ENCODE measurements around the gene CHTOP. TPM values are rescaled to one million over a fixed set of nuclear protein-coding genes. Genes with fewer than 3 reads are reported as not detected.

The CHTOP gene
- total RNA-seq, 2 experiments from 2014 or later, result 97.1 to 102 TPM

- no peak for TF ChIP-seq CTCF (IDR thresholded peaks at IDR 0.05)
- CTCF ChIA-PET, result interaction anchor here (0.9 kb wide), 1 partner anchor 9 kb away, joined by 3 read pairs; no protein-coding TSS in a partner anchor
- POLR2A ChIA-PET, result interaction anchor here (1.0 to 8.3 kb wide), 3 partner anchors 8 to 107 kb away, joined by 4 to 89 read pairs (median 5); partner anchors contain the start of genes CHTOP, S100A6 and SNAPIN
- no peaks in the 10 kb centered on the region for H3K9me3 ChIP-seq (ENCODE audit: control insufficient read depth in 1 of 2, insufficient read depth in 1 of 2, low read length in 2 of 2)
- Mint-ChIP-seq H3K4me1 (ENCODE audit: low read depth) (peaks cover 77% of the 10 kb centered on the region), H3K4me3 (no peak overlapping the region), H3K27me3 (no peaks in the 10 kb centered on the region), H3K9me3 (no peaks in the 10 kb centered on the region), H3K27ac (peak overlapping the region; percentile 25), H3K36me3 (ENCODE audit: low read depth) (peaks cover 92% of the 10 kb centered on the region)
- H3K36me3 ChIP-seq (ENCODE audit: insufficient read depth, low read length), result peaks cover 91% of the 10 kb centered on the region
- DNase-seq (no peak), ATAC-seq (ENCODE audit: poor library complexity) (no peak)
- H3K4me1 ChIP-seq (ENCODE audit: insufficient read depth, low read length), result peaks cover 30% of the 10 kb centered on the region
- H3K27ac ChIP-seq (ENCODE audit: low read depth in 1 of 2, low read length in 2 of 2), result no peak overlapping the region
- H3K4me3 ChIP-seq (ENCODE audit: low read length), result no peak overlapping the region
- no peaks in the 10 kb centered on the region for H3K27me3 ChIP-seq (ENCODE audit: control insufficient read depth in 1 of 2, insufficient read depth in 2 of 2, low read length in 2 of 2)
- intact Hi-C loops (cut with DNase I, micrococcal nuclease), result no loop called here
Observed at GRCh38 chr1:153643100-153643499, 9.2 kb downstream of the CHTOP start.

- ATAC-seq (ENCODE audit: poor library complexity), result no peak
- no peak for DNase-seq
- Mint-ChIP-seq H3K27ac (peak overlapping the region; percentile 25), H3K4me3 (no peak overlapping the region), H3K36me3 (ENCODE audit: low read depth) (peaks cover 84% of the 10 kb centered on the region), H3K9me3 (no peaks in the 10 kb centered on the region), H3K27me3 (no peaks in the 10 kb centered on the region), H3K4me1 (ENCODE audit: low read depth) (peaks cover 73% of the 10 kb centered on the region)
- H3K4me1 ChIP-seq (ENCODE audit: insufficient read depth, low read length), result peaks cover 34% of the 10 kb centered on the region
- H3K36me3 ChIP-seq (ENCODE audit: insufficient read depth, low read length), result peaks cover 85% of the 10 kb centered on the region
- H3K4me3 ChIP-seq (ENCODE audit: low read length), result no peak overlapping the region
- ChIA-PET POLR2A (interaction anchor here (1.0 to 8.3 kb wide), 2 partner anchors 9 to 15 kb away, joined by 5 to 89 read pairs; partner anchors contain the start of genes CHTOP and SNAPIN), CTCF (interaction anchor here (0.9 kb wide), 1 partner anchor 8 kb away, joined by 3 read pairs; no protein-coding TSS in a partner anchor)
- TF ChIP-seq CTCF (IDR thresholded peaks at IDR 0.05), result no peak
- intact Hi-C loops (cut with DNase I, micrococcal nuclease), result no loop called here
- no peaks in the 10 kb centered on the region for H3K27me3 ChIP-seq (ENCODE audit: control insufficient read depth in 1 of 2, insufficient read depth in 2 of 2, low read length in 2 of 2)
- H3K9me3 ChIP-seq (ENCODE audit: control insufficient read depth in 1 of 2, insufficient read depth in 1 of 2, low read length in 2 of 2), result no peaks in the 10 kb centered on the region
- no peak overlapping the region for H3K27ac ChIP-seq (ENCODE audit: low read depth in 1 of 2, low read length in 2 of 2)
Observed at GRCh38 chr1:153643816-153644215, 9.9 kb downstream of the CHTOP start.

- CTCF ChIA-PET, result interaction anchor here (0.6 kb wide), 1 partner anchor 14 kb away, joined by 3 read pairs; no protein-coding TSS in a partner anchor
- Histone ChIP-seq H3K4me3 (ENCODE audit: low read length) (no peak overlapping the region), H3K9me3 (ENCODE audit: control insufficient read depth in 1 of 2, insufficient read depth in 1 of 2, low read length in 2 of 2) (no peaks in the 10 kb centered on the region), H3K4me1 (ENCODE audit: insufficient read depth, low read length) (peaks cover 46% of the 10 kb centered on the region), H3K27me3 (ENCODE audit: control insufficient read depth in 1 of 2, insufficient read depth in 2 of 2, low read length in 2 of 2) (no peaks in the 10 kb centered on the region), H3K27ac (ENCODE audit: low read depth in 1 of 2, low read length in 2 of 2) (no peak overlapping the region), H3K36me3 (ENCODE audit: insufficient read depth, low read length) (peaks cover 56% of the 10 kb centered on the region)
- Mint-ChIP-seq H3K4me1 (ENCODE audit: low read depth) (peaks cover 72% of the 10 kb centered on the region), H3K36me3 (ENCODE audit: low read depth) (peaks cover 57% of the 10 kb centered on the region), H3K27ac (peak overlapping the region; percentile 76), H3K27me3 (no peaks in the 10 kb centered on the region), H3K9me3 (no peaks in the 10 kb centered on the region), H3K4me3 (no peak overlapping the region)
- no peak for TF ChIP-seq CTCF (IDR thresholded peaks at IDR 0.05)
- ATAC-seq (ENCODE audit: poor library complexity) (no peak), DNase-seq (no peak)
- intact Hi-C loops (cut with DNase I, micrococcal nuclease), result no loop called here
- POLR2A ChIA-PET, result interaction anchor here (0.6 to 8.3 kb wide), 2 partner anchors 12 to 127 kb away, joined by 7 to 89 read pairs; partner anchors contain the start of gene CHTOP
Observed at GRCh38 chr1:153646672-153647345, 12.9 kb downstream of the CHTOP start.

Measured in CD4-positive, alpha-beta T cell (primary cell).